Esophagus muscularis mucosa (tissue), 3 donors: ENCODE results near the gene ZNF853.

Experiments
- POLR2A ChIP-seq: fragments of 450-650 bp; IDR thresholded peaks from one replicate; pipeline ENCODE4 v1.6.1; 2017; ENCODE audit warnings: antibody characterized with exemption, moderate library complexity, mild to moderate bottlenecking, low read depth
- TF ChIP-seq, protein P1 (sequence below), 3 experiments: fragments of 200-600 bp in 2 of 3; fragments of 450-650 bp in 1 of 3; sonication (generic) in 2 of 3; IDR thresholded peaks; one replicate each; pipeline ENCODE4 v1.5.1; 2017 to 2019; ENCODE audit warnings: antibody characterized with exemption in 3 of 3, mild to moderate bottlenecking in 2 of 3, moderate library complexity in 1 of 3

DNA sequence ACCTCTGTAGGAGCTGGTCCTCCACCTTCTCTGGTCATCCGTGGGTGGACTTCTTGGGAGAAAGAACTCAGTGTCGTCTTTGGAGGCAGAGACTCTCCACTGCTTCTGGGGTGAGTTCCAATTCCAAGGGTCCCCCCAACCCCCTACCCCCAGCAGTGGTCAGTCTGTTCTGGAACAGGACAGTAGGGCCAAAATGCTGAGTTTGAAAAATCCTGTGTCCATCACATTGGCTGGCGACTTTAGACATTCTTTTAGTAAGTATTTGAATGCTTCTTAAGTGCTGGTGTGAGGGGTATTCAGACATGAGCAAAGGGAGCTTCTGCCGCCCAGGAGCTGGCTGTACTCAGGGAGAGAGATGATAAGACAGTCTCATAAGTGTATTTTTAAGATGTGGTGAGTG, 23.6 kb downstream of the ZNF853 start:
- TF ChIP-seq, protein P1, sequence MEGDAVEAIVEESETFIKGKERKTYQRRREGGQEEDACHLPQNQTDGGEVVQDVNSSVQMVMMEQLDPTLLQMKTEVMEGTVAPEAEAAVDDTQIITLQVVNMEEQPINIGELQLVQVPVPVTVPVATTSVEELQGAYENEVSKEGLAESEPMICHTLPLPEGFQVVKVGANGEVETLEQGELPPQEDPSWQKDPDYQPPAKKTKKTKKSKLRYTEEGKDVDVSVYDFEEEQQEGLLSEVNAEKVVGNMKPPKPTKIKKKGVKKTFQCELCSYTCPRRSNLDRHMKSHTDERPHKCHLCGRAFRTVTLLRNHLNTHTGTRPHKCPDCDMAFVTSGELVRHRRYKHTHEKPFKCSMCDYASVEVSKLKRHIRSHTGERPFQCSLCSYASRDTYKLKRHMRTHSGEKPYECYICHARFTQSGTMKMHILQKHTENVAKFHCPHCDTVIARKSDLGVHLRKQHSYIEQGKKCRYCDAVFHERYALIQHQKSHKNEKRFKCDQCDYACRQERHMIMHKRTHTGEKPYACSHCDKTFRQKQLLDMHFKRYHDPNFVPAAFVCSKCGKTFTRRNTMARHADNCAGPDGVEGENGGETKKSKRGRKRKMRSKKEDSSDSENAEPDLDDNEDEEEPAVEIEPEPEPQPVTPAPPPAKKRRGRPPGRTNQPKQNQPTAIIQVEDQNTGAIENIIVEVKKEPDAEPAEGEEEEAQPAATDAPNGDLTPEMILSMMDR (IDR thresholded peaks at IDR 0.05): no peak
- TF ChIP-seq POLR2A: no peak
